Thoracic aorta (tissue), 2 donors: ENCODE measurements around the gene IGFL4. TPM values are rescaled to one million over a fixed set of nuclear protein-coding genes. Genes with fewer than 3 reads are reported as not detected.

Experiments
- total RNA-seq, 2 donors: library from RNA; depleted of rRNA; stranded (reverse); fragments of >200 nt; gene quantifications; one replicate each; pipeline versions ENCODE4 v1.1.0 to v1.2.3, GENCODE V29; 2016

IGFL4 gene
- total RNA-seq, 2 donors from 2014 or later: not detected

Other genes with a start within 250 kb of the IGFL4 start
- gene DMWD, start 248.2 kb downstream of the IGFL4 start, total RNA-seq: 10 to 100 TPM; 79.1 to 91.1 TPM
- not detected for gene RSPH6A, start 225.7 kb downstream of the IGFL4 start, total RNA-seq
- gene SYMPK, start 177.9 kb downstream of the IGFL4 start, total RNA-seq: 10 to 100 TPM; 48.8 to 84.7 TPM
- not detected for gene FOXA3, start 176.7 kb downstream of the IGFL4 start, total RNA-seq
- 10 to 100 TPM; 25.0 to 25.5 TPM for gene IRF2BP1, start 154.9 kb downstream of the IGFL4 start, total RNA-seq
- 1 to 10 TPM; 6.1 to 8.8 TPM for gene MYPOP, start 138.4 kb downstream of the IGFL4 start, total RNA-seq
- not detected for gene NANOS2, start 126.2 kb downstream of the IGFL4 start, total RNA-seq
- gene NOVA2, start 67.1 kb downstream of the IGFL4 start, total RNA-seq: 1 to 10 TPM; 2.6 to 6.4 TPM
- gene CCDC61, start 45.5 kb downstream of the IGFL4 start, total RNA-seq: 10 to 100 TPM; 14.7 to 16.9 TPM
- not detected for gene PGLYRP1, start 17.9 kb downstream of the IGFL4 start, total RNA-seq
- not detected for gene IGFL3, start 83.7 kb upstream of the IGFL4 start, total RNA-seq
- gene IGFL2, start 107.2 kb upstream of the IGFL4 start, total RNA-seq: under 1 TPM; 0.54 to 0.85 TPM
- gene IGFL1, start 188.7 kb upstream of the IGFL4 start, total RNA-seq: not detected